Parathyroid adenoma (tissue), 2 donors: ENCODE measurements around the gene FOXI1.

ENCODE experiments used
- H2AFZ ChIP-seq: fragments of 300-600 bp; sonication (generic); one replicate; pipeline ENCODE4 v1.7.0; 2017; ENCODE audit warnings: antibody characterized with exemption, mild to moderate bottlenecking
- H3K27ac ChIP-seq: fragments of 300-600 bp; sonication (generic); one replicate; pipeline ENCODE4 v1.7.0; 2017
- H3K27me3 ChIP-seq: fragments of 300-600 bp; sonication (generic); one replicate; pipeline ENCODE4 v1.7.0; 2017; ENCODE audit warnings: low read length; ENCODE audit not compliant: control insufficient read depth, insufficient read depth
- H3K36me3 ChIP-seq: fragments of 300-600 bp; sonication (generic); one replicate; pipeline ENCODE4 v1.7.0; 2017; ENCODE audit warnings: low read length; ENCODE audit not compliant: control insufficient read depth, insufficient read depth
- H3K4me1 ChIP-seq: fragments of 300-600 bp; sonication (generic); one replicate; pipeline ENCODE4 v1.7.0; 2017; ENCODE audit warnings: control low read depth
- H3K4me2 ChIP-seq: fragments of 300-600 bp; sonication (generic); one replicate; pipeline ENCODE4 v1.7.0; 2017; ENCODE audit warnings: low read length
- H3K4me3 ChIP-seq: fragments of 300-600 bp; sonication (generic); one replicate; pipeline ENCODE4 v1.7.0; 2017; ENCODE audit warnings: low read depth, low read length
- H3K79me2 ChIP-seq: fragments of 300-600 bp; sonication (generic); one replicate; pipeline ENCODE4 v1.7.0; 2017; ENCODE audit warnings: control low read depth
- H3K9ac ChIP-seq: fragments of 300-600 bp; sonication (generic); one replicate; pipeline ENCODE4 v1.7.0; 2017; ENCODE audit warnings: mild to moderate bottlenecking
- H3K9me3 ChIP-seq: fragments of 300-600 bp; sonication (generic); one replicate; pipeline ENCODE4 v1.7.0; 2017; ENCODE audit warnings: low read length; ENCODE audit not compliant: control insufficient read depth
- CTCF ChIP-seq: fragments of 300-600 bp; sonication (generic); IDR thresholded peaks from one replicate; pipeline ENCODE4 v1.7.0; 2017; ENCODE audit warnings: antibody characterized with exemption, mild to moderate bottlenecking
- donor health status: primary hyperparathyroidism.

Gene FOXI1

GRCh38 chr5:170108266-170108785 is 2.6 kb downstream of the FOXI1 start:
- no peak for TF ChIP-seq CTCF
- Histone ChIP-seq H3K27ac (no peak overlapping the region), H2AFZ (no peak overlapping the region), H3K79me2 (no peaks in the 10 kb centered on the region), H3K9ac (no peak overlapping the region), H3K4me1 (no peaks in the 10 kb centered on the region), H3K4me3 (no peak overlapping the region), H3K9me3 (no peaks in the 10 kb centered on the region), H3K4me2 (no peak overlapping the region), H3K27me3 (no peaks in the 10 kb centered on the region), H3K36me3 (no peaks in the 10 kb centered on the region)

GRCh38 chr5:170109059-170110031 is 3.6 kb downstream of the FOXI1 start:
- H3K27me3 ChIP-seq = no peaks in the 10 kb centered on the region
- no peaks in the 10 kb centered on the region for H3K79me2 ChIP-seq
- no peaks in the 10 kb centered on the region for H3K9me3 ChIP-seq
- H3K27ac ChIP-seq = no peak overlapping the region
- no peak overlapping the region for H3K4me3 ChIP-seq
- H3K4me1 ChIP-seq = no peaks in the 10 kb centered on the region
- no peak for TF ChIP-seq CTCF
- H3K9ac ChIP-seq = no peak overlapping the region
- no peak overlapping the region for H3K4me2 ChIP-seq
- no peak overlapping the region for H2AFZ ChIP-seq
- no peaks in the 10 kb centered on the region for H3K36me3 ChIP-seq

GRCh38 chr5:170110403-170111087 is 4.8 kb downstream of the FOXI1 start:
- Histone ChIP-seq H3K9ac (no peak overlapping the region), H3K4me1 (no peaks in the 10 kb centered on the region), H3K4me3 (no peak overlapping the region), H2AFZ (no peak overlapping the region), H3K27ac (no peak overlapping the region), H3K79me2 (no peaks in the 10 kb centered on the region), H3K4me2 (no peak overlapping the region), H3K36me3 (no peaks in the 10 kb centered on the region), H3K27me3 (no peaks in the 10 kb centered on the region), H3K9me3 (no peaks in the 10 kb centered on the region)
- TF ChIP-seq CTCF = no peak

- Histone ChIP-seq H3K4me1 (no peaks in the 10 kb centered on the region), H3K27me3 (no peaks in the 10 kb centered on the region), H2AFZ (no peak overlapping the region), H3K4me3 (no peak overlapping the region), H3K9ac (no peak overlapping the region), H3K9me3 (no peaks in the 10 kb centered on the region), H3K79me2 (no peaks in the 10 kb centered on the region), H3K27ac (no peak overlapping the region), H3K36me3 (no peaks in the 10 kb centered on the region), H3K4me2 (no peak overlapping the region)
- no peak for TF ChIP-seq CTCF
Measured at GRCh38 chr5:170111088-170111785, 5.5 kb downstream of the FOXI1 start.
